Nephron progenitor cell (in vitro differentiated cells): ENCODE results near the gene TBC1D1.

ENCODE experiments used
- DNase-seq: peaks from one replicate; pipeline ENCODE4 v3.0.0; 2021
- H3K27ac Mint-ChIP-seq: 2 replicates; pipeline ENCODE4 v1.8.0; 2021; ENCODE audit warnings: mild to moderate bottlenecking, moderate library complexity, mixed read lengths
- H3K27me3 Mint-ChIP-seq: 2 replicates; pipeline ENCODE4 v1.8.0; 2021; ENCODE audit warnings: mild to moderate bottlenecking, low read depth, mixed read lengths; ENCODE audit not compliant: poor library complexity
- H3K36me3 Mint-ChIP-seq: 2 replicates; pipeline ENCODE4 v1.8.0; 2021; ENCODE audit warnings: low read depth, mixed read lengths
- H3K4me1 Mint-ChIP-seq: 2 replicates; pipeline ENCODE4 v1.8.0; 2021; ENCODE audit warnings: mixed read lengths
- H3K4me3 Mint-ChIP-seq: 2 replicates; pipeline ENCODE4 v1.8.0; 2021; ENCODE audit warnings: mild to moderate bottlenecking, moderate library complexity, mixed read lengths
- H3K9me3 Mint-ChIP-seq: 2 replicates; pipeline ENCODE4 v1.8.0; 2021; ENCODE audit warnings: mild to moderate bottlenecking, moderate library complexity, mixed read lengths
- CTCF ChIP-seq: fragments of 200-600 bp; sonication (generic); IDR thresholded peaks from 2 replicates; pipeline ENCODE4 v1.5.0; 2021; ENCODE audit warnings: antibody characterized with exemption

Gene TBC1D1

GRCh38 chr4:37999965-38000364 is 109.1 kb downstream of the TBC1D1 start:
- peaks cover 69% of the 10 kb centered on the region for H3K4me1 Mint-ChIP-seq
- H3K36me3 Mint-ChIP-seq: no peaks in the 10 kb centered on the region
- no peak overlapping the region for H3K27ac Mint-ChIP-seq
- no peak for DNase-seq
- TF ChIP-seq CTCF: no peak
- no peak overlapping the region for H3K4me3 Mint-ChIP-seq
- no peaks in the 10 kb centered on the region for H3K27me3 Mint-ChIP-seq
- H3K9me3 Mint-ChIP-seq: no peaks in the 10 kb centered on the region

- Mint-ChIP-seq H3K36me3 (no peaks in the 10 kb centered on the region), H3K4me1 (peaks cover 74% of the 10 kb centered on the region), H3K9me3 (no peaks in the 10 kb centered on the region), H3K27ac (no peak overlapping the region), H3K27me3 (no peaks in the 10 kb centered on the region), H3K4me3 (no peak overlapping the region)
- TF ChIP-seq CTCF: no peak
- DNase-seq: no peak
These were observed 111.0 kb downstream of the TBC1D1 start for GRCh38 chr4:38001927-38002326.

GRCh38 chr4:38002451-38003071 is 111.7 kb downstream of the TBC1D1 start:
- Mint-ChIP-seq H3K4me3 (no peak overlapping the region), H3K27ac (no peak overlapping the region), H3K27me3 (no peaks in the 10 kb centered on the region), H3K4me1 (peaks cover 77% of the 10 kb centered on the region), H3K36me3 (no peaks in the 10 kb centered on the region), H3K9me3 (no peaks in the 10 kb centered on the region)
- DNase-seq: no peak
- TF ChIP-seq CTCF: no peak

- H3K4me1 Mint-ChIP-seq: peaks cover 78% of the 10 kb centered on the region
- H3K4me3 Mint-ChIP-seq: no peak overlapping the region
- H3K36me3 Mint-ChIP-seq: no peaks in the 10 kb centered on the region
- no peaks in the 10 kb centered on the region for H3K9me3 Mint-ChIP-seq
- TF ChIP-seq CTCF: no peak
- H3K27me3 Mint-ChIP-seq: no peaks in the 10 kb centered on the region
- no peak for DNase-seq
- H3K27ac Mint-ChIP-seq: no peak overlapping the region
These were observed 112.2 kb downstream of the TBC1D1 start for GRCh38 chr4:38003102-38003501.

GRCh38 chr4:38003628-38004027 is 112.7 kb downstream of the TBC1D1 start:
- no peak for DNase-seq
- no peak overlapping the region for H3K4me3 Mint-ChIP-seq
- no peaks in the 10 kb centered on the region for H3K9me3 Mint-ChIP-seq
- H3K27me3 Mint-ChIP-seq: no peaks in the 10 kb centered on the region
- H3K27ac Mint-ChIP-seq: no peak overlapping the region
- H3K4me1 Mint-ChIP-seq: peaks cover 78% of the 10 kb centered on the region
- no peak for TF ChIP-seq CTCF
- H3K36me3 Mint-ChIP-seq: no peaks in the 10 kb centered on the region

GRCh38 chr4:38004062-38004461 is 113.2 kb downstream of the TBC1D1 start:
- peaks cover 78% of the 10 kb centered on the region for H3K4me1 Mint-ChIP-seq
- no peaks in the 10 kb centered on the region for H3K27me3 Mint-ChIP-seq
- H3K27ac Mint-ChIP-seq: no peak overlapping the region
- no peak overlapping the region for H3K4me3 Mint-ChIP-seq
- DNase-seq: no peak
- TF ChIP-seq CTCF: no peak
- H3K36me3 Mint-ChIP-seq: no peaks in the 10 kb centered on the region
- H3K9me3 Mint-ChIP-seq: no peaks in the 10 kb centered on the region
